A673 (cell line): ENCODE results near the gene TSEN15.

ENCODE experiments used
- EZH2 ChIP-seq: fragments of 200-600 bp; sonication (generic); IDR thresholded peaks from 2 replicates; pipeline ENCODE4 v1.6.1; 2017; ENCODE audit warnings: borderline replicate concordance, low read depth, mild to moderate bottlenecking, mixed read lengths, antibody characterized with exemption, low read length; ENCODE audit not compliant: poor library complexity, severe bottlenecking
- TF ChIP-seq, protein P1 (sequence below): fragments of 300-800, 200-600 bp; sonication (generic); conservative IDR thresholded peaks from 2 replicates; pipeline ENCODE4 v1.5.1; 2017; ENCODE audit warnings: low read depth, mild to moderate bottlenecking, antibody characterized with exemption, low read length, moderate library complexity, mixed read lengths

DNA sequence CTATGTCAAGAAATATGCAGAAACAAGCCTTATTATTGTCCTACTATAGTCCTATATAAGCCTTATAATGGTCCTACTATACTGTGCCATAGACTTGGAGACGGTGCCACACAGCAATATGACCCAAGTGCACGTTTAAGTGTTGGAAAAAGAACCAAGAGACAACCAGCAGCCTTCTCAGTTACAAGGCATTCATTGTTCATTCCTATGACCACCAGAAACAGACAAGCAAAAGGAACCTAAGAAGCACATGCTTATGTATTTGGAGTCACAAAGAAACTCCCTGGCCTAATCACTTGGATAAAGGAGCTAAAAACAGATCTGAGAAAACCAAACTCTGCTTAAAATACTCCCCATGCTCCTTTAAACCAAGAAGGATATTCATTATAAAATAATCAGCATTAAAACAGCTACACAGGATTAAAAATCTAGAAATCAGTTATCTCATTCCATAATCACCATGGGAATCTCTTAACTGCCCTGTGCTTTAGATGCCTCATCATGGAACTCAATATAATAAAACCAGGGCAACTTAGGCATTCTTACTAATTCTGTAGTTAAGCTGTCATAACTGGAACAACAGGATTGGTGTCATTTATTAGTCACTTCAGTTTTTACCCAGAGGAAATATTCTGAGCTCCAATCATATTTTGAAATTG lies 21.0 kb upstream of the TSEN15 start:
- TF ChIP-seq, protein P1, sequence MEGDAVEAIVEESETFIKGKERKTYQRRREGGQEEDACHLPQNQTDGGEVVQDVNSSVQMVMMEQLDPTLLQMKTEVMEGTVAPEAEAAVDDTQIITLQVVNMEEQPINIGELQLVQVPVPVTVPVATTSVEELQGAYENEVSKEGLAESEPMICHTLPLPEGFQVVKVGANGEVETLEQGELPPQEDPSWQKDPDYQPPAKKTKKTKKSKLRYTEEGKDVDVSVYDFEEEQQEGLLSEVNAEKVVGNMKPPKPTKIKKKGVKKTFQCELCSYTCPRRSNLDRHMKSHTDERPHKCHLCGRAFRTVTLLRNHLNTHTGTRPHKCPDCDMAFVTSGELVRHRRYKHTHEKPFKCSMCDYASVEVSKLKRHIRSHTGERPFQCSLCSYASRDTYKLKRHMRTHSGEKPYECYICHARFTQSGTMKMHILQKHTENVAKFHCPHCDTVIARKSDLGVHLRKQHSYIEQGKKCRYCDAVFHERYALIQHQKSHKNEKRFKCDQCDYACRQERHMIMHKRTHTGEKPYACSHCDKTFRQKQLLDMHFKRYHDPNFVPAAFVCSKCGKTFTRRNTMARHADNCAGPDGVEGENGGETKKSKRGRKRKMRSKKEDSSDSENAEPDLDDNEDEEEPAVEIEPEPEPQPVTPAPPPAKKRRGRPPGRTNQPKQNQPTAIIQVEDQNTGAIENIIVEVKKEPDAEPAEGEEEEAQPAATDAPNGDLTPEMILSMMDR: no peak
- no peak for TF ChIP-seq EZH2
